HAP-1 (cell line): ENCODE results near the gene SLC11A1.

Source experiments
- DNase-seq, 2 experiments: peaks; one replicate each; pipeline ENCODE4 v3.0.0-alpha.2; 2016 to 2020; ENCODE audit warnings: low spot score in 2 of 2
- H3K27me3 ChIP-seq: fragments of 250-450 bp; sonication (Bioruptor Pico); 2 replicates; pipeline ENCODE4 v1.5.1; 2020; ENCODE audit warnings: low read depth, mild to moderate bottlenecking, moderate library complexity
- H3K36me3 ChIP-seq: fragments of 250-450 bp; sonication (Bioruptor Pico); replicated peaks from 2 replicates; pipeline ENCODE4 v1.5.1; 2020; ENCODE audit warnings: mild to moderate bottlenecking
- H3K4me1 ChIP-seq: fragments of 250-450 bp; sonication (Bioruptor Pico); 2 replicates; pipeline ENCODE4 v1.5.1; 2020; ENCODE audit warnings: mild to moderate bottlenecking
- H3K4me3 ChIP-seq: fragments of 250-450 bp; sonication (Bioruptor Pico); 2 replicates; pipeline ENCODE4 v1.5.1; 2020; ENCODE audit warnings: mild to moderate bottlenecking, moderate library complexity
- H3K9me3 ChIP-seq: fragments of 250-450 bp; sonication (Bioruptor Pico); 2 replicates; pipeline ENCODE4 v1.5.1; 2020; ENCODE audit warnings: mild to moderate bottlenecking, moderate library complexity
- in situ Hi-C: fragments of 300-500 bp; cut with MboI; formaldehyde crosslinking; loops from 3 replicates; pipeline ENCODE4 v1.14.3; 2020; ENCODE audit warnings: low sequenced_read_pairs, inconsistent platforms, mixed read lengths

The SLC11A1 gene

DNA sequence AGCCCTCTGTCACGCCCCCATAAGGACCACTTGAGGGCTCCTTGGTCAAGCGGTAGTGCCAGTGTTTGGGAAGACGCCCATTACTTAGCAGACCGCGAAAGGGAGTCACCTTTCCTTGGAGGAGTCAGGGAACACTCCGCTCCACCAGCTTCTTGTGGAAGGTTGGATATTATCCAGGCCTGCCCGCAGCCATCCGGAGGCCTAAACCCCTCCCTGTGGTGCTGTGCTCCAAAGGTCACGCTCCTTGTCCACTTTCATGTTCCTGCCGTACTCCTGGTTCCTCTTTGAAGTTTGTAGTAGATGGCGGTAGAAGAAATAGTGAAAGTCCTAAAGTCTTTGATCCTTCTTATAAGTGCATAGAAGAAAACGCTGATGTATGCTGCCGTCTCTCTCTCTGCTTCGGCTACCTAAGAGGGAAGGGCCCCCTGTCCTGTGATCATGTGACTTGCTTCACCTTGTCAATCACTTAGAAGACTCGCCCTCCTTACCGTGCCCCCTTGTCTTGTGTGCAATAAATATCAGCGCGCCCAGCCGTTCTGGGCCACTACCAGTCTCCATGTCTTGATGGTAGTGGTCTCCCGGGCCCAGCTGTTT is 27.1 kb upstream of the SLC11A1 start:
- Histone ChIP-seq H3K4me1 (no peaks in the 10 kb centered on the region), H3K9me3 (peaks cover 7% of the 10 kb centered on the region), H3K4me3 (no peak overlapping the region), H3K27me3 (no peaks in the 10 kb centered on the region), H3K36me3 (no peaks in the 10 kb centered on the region)
- in situ Hi-C loops: no loop called here
- no peak for DNase-seq

DNA sequence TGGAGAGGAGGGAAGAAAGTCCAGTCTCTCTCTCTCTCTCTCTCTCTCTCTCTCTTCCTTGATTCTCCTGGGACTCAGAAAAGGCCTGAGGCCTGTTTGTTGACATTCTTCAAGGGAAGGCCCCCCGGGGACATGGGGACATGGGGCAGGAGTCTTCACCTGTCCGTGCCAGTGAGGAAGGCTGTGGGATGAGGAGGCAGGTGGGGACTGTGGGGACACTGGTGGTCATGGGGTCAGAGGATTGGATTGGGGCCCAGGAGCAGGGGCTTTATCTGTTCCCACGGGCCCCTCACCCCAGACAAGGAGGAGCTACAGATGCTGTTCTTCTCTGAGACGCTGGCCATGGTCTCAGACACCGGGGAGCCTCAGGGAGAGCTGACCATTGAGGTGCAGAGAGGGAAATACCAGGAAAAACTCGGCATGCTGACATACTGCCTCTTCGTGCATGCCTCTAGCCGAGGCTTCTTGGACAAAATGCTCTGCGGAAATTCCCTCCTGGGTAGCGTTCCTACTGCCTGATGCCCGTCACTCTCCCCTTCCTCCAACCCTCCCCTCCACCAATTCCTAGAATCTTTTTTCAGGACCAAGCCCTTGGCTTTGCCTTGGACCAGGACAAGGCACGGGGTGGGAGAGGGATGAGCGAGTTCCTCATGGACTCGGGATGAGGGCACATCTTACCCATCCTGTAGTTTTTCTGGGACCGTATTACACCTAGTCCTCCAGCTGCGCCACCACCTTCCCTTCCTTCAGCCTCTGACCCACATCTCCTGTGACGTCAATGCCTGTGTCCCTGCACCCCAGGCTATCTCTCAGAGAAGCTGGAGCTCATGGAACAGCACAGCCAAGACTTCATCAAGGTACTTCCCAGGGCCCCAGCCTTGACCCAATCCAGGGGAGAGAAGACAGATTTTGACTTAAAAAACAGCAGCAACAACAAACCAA is 24.6 kb upstream of the SLC11A1 start:
- no peak overlapping the region for H3K4me3 ChIP-seq
- no peak for DNase-seq
- in situ Hi-C loops: no loop called here
- no peaks in the 10 kb centered on the region for H3K9me3 ChIP-seq
- no peaks in the 10 kb centered on the region for H3K36me3 ChIP-seq
- H3K27me3 ChIP-seq: no peaks in the 10 kb centered on the region
- H3K4me1 ChIP-seq: peaks cover 6% of the 10 kb centered on the region

DNA sequence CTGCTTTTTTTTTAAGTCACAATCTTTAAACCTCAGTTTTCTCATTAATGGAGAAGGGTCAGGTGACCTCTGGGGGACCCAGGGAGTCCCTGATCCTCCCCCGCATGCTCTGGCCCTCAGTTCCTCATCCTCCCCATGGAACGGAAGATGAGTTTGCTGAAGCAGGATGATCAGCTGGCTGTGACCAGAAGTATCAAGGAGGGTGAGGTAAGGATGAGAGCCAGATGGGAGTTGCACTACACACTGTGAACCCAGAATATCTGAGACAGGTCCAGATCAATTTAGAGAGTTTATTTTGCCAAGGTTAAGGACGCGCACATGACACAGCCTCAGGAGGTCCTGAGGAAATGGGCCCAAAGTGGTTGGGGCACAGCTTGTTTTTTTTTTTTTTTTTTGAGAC is 21.6 kb upstream of the SLC11A1 start:
- no peak for DNase-seq
- Histone ChIP-seq H3K27me3 (no peaks in the 10 kb centered on the region), H3K9me3 (no peaks in the 10 kb centered on the region), H3K4me3 (no peak overlapping the region), H3K4me1 (peaks cover 6% of the 10 kb centered on the region), H3K36me3 (no peaks in the 10 kb centered on the region)
- in situ Hi-C loops: no loop called here

DNA sequence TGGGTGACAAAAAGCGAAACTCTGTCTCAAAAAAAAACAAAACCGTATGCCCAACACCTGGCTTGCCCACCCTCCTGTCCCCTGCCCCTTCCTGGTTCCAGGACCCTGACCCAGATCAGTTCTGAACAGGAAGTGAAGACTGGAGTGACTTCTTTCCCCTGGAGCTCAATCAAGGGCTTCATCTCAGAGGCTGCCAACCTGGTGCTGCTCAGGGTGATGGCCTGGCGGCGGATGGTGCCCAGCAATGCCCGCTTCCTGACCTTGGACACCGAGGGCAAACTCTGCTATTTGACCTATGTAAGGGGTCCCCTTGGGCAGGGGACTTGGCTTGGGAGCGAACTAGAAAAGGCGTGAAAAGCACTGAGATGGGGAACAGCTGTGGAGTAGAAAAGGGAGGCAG is 19.5 kb upstream of the SLC11A1 start:
- no peak overlapping the region for H3K4me3 ChIP-seq
- in situ Hi-C loops: no loop called here
- H3K27me3 ChIP-seq: no peaks in the 10 kb centered on the region
- peaks cover 16% of the 10 kb centered on the region for H3K4me1 ChIP-seq
- no peaks in the 10 kb centered on the region for H3K36me3 ChIP-seq
- no peak for DNase-seq
- no peaks in the 10 kb centered on the region for H3K9me3 ChIP-seq

DNA sequence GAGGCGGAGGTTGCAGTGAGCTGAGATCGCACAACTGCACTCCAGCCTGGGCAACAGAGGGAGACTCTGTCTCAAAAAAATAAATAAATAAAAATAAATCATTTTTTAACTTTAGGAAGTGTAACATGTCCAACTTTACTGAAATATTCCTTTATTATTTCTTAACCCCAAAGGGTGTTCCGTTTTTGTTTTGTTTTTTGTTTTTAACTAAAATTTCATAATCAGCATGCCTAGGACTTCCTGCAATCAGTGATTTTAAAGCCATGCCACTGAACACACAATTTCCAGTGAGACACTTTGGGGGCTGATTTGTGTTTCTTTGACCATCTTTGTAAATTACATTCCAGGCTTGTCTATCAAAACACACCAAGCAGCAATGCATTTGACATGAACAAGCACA is 18.3 kb upstream of the SLC11A1 start:
- Histone ChIP-seq H3K27me3 (no peaks in the 10 kb centered on the region), H3K4me3 (no peak overlapping the region), H3K36me3 (no peaks in the 10 kb centered on the region), H3K9me3 (no peaks in the 10 kb centered on the region), H3K4me1 (peaks cover 21% of the 10 kb centered on the region)
- DNase-seq: no peak
- in situ Hi-C loops: no loop called here

DNA sequence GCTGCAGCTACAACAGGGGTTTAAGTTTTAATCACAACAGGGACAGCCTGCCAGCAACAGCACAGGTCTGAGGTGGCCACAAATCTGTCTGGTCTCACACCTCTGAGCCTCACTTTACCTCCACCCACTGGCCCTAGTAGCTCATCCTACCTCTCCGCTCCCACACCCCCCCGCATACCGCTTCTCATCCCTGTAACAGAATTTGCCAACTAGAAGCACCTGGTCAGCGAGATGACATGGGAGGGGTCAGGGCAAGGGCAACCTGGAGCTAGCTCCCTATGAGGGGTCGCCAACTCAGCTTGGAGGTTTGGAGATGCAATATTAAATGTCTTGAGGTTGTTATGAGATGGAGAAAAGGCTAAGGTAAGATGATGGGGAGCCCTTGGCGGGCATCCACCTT is 17.9 kb upstream of the SLC11A1 start:
- H3K4me1 ChIP-seq: peaks cover 21% of the 10 kb centered on the region
- no peaks in the 10 kb centered on the region for H3K27me3 ChIP-seq
- H3K36me3 ChIP-seq: no peaks in the 10 kb centered on the region
- no peaks in the 10 kb centered on the region for H3K9me3 ChIP-seq
- no peak for DNase-seq
- in situ Hi-C loops: no loop called here
- no peak overlapping the region for H3K4me3 ChIP-seq

DNA sequence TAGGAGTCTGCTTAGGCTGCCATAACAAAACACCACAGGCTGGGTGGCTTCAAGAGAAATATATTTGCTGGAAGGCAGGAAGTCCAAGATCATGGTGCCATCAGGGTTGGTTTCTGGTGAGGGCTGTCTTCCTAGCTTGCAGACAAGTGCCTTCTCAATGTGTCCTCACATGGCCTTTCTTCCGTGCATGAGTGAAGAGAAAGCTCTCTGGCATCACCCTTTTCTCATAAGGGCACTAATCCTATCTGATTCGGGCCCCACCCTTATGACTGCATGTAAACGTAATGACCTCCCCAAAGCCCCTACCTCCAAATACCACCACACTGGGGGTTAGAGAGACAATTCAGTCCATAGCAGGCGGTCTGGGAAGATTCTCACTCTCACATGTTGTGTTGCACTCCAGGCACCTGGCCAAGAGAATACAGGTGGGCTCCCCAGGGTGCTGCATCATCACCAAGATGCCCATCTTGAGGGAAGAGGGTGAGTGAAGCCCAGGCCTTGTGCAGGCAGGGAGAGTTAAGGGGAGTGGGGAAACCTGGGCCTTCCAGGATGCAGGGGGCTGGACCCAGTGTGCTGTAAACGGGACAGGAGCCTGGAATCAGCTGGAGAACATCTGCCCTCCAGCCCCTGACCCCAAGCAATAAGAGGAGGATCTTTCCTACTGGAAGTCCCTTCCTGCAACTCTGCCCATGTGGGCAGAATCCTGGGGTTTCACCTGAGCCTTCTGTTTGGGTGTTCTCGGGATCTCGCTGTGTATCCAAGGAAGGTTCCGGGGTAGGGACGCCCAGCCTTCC is 15.3 kb upstream of the SLC11A1 start:
- in situ Hi-C loops: no loop called here
- Histone ChIP-seq H3K27me3 (no peaks in the 10 kb centered on the region), H3K36me3 (no peaks in the 10 kb centered on the region), H3K4me3 (peak overlapping the region; percentile 58), H3K4me1 (peaks cover 15% of the 10 kb centered on the region), H3K9me3 (no peaks in the 10 kb centered on the region)
- no peak for DNase-seq

DNA sequence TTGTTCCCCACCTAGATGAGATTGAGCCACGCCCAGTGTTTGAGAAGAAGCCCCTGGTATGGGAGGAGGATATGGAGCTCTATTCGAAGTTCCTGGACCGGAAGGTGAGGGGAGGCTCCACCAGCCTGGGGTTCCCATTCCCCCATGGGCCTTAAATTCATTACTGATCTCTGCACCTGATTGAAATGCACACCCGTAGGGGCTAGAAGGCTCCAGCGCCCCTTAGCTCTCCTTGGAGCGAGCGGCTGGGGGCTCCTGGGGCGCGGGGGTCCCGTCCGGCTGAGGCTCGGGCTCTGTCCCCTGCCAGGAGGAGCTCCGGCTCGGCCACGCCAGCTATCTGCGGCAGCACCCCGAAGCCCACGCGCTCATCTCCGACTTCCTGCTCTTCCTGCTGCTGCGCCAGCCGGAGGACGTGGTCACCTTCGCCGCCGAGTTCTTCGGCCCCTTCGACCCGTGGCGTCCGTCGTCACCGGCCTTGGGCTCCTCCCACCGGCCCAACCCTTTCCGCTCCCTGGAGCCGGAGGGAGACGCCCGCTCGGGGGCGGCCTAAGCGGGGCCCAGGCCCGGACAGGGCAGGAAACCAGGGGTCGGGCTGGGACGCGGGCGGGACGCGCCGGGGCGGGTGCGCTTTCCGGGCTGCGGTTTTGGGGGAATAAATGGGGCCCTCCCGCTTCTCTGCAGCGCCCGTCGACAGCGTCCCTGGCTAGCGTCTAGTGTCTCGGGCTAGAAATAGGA is 14.5 kb upstream of the SLC11A1 start:
- in situ Hi-C loops: no loop called here
- Histone ChIP-seq H3K4me3 (peak overlapping the region; percentile 58), H3K36me3 (no peaks in the 10 kb centered on the region), H3K4me1 (peaks cover 15% of the 10 kb centered on the region), H3K9me3 (no peaks in the 10 kb centered on the region), H3K27me3 (no peaks in the 10 kb centered on the region)
- DNase-seq: peak; percentile 75 to 90

DNA sequence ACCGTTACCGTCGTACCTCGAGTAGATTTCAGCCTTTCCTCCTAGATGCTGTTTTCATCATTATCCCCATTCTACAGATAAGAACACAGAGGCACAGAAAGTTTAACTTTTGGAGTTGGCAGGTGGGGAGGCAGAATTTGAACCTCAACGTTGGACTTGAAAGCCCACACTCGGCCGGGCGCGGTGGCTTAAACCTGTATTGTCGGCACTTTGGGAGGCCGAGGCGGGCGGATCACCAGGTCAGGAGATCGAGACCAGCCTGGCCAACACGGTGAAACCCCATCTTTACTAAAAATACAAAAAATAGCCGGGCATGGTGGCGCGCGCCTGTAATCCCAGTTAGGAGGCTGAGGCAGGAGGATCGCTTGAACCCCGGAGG is 13.9 kb upstream of the SLC11A1 start:
- in situ Hi-C loops: no loop called here
- H3K4me1 ChIP-seq: peaks cover 15% of the 10 kb centered on the region
- no peaks in the 10 kb centered on the region for H3K9me3 ChIP-seq
- H3K27me3 ChIP-seq: no peaks in the 10 kb centered on the region
- no peak for DNase-seq
- no peaks in the 10 kb centered on the region for H3K36me3 ChIP-seq
- peak overlapping the region; percentile 58 for H3K4me3 ChIP-seq

DNA sequence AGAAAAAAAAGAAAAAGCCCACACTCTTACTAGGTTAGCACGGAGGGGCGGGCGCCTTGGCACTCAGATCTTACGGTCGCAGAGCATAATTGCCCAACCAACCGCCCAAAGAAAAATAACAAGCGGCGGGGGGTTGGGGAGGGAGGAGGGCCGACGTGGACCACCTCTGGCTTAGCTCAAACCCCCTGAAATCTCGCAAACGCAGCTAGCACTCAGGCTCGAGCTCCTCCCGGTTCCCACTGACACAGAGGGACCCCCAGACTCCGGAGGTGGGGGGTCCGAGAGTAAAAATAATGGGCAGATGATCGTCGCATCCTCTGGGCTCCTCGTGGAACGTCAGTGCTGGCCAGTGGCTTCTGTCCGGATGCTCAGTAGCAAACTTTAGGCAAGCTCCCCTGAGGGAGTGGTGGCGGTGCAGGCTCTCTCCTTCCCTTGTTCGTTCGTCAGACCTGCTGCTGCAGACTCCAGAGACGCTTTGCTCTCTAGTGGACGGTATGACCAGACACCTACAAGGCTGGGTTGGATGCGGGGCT is 13.4 kb upstream of the SLC11A1 start:
- Histone ChIP-seq H3K27me3 (no peaks in the 10 kb centered on the region), H3K9me3 (no peaks in the 10 kb centered on the region), H3K36me3 (no peaks in the 10 kb centered on the region), H3K4me1 (peaks cover 15% of the 10 kb centered on the region), H3K4me3 (no peak overlapping the region)
- DNase-seq: no peak
- in situ Hi-C loops: no loop called here

DNA sequence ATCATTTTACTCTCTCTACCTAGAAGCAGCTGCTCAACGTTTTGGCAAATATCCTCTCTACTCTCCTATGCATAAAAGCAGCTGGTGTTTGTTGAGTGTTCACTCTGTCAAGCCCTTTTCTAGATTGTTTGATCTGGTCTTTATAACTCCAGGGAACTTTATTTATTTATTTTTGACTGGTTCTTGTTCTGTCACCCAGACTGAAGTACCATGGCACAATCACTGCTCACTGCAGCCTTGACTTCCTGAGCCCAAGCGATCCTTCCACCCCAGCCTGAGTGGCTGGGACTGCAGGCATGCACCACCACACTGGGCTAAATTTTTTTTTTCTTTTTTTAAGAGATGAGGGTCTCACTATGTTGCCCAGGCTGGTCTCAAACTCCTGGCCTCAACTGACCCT is 12.7 kb upstream of the SLC11A1 start:
- Histone ChIP-seq H3K9me3 (no peaks in the 10 kb centered on the region), H3K27me3 (no peaks in the 10 kb centered on the region), H3K4me1 (peaks cover 15% of the 10 kb centered on the region), H3K36me3 (no peaks in the 10 kb centered on the region), H3K4me3 (no peak overlapping the region)
- DNase-seq: no peak
- in situ Hi-C loops: no loop called here

DNA sequence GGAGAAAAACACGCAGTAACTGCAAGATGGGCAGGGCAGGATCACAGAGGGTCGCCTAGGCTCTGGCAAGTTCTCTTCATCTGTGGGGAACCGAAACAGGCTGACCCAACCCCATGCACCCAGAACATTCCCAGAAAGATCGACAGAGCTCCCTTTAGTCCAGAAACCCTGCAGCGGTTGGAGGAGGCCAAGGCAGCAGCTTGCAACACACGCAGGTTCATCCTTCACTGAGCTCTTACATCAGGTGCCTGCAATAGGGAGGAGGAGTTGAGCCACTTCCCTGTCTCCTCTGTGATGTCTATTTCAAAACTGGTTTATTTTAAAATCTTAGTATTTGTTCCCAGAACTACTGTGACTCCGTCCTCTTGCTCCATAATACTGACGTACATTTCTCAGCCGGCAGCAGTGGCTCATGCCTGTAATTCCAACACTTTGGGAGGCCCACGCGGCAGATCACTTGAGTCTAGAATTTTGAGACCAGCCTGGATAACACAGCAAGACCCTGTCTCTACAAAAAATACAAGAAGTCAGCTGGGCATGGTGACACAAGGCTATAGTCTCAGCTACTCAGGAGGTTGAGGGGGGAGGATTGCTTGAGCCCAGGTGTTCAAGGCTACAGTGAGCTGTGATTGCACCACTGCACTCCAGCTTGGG is 11.5 kb upstream of the SLC11A1 start:
- Histone ChIP-seq H3K36me3 (no peaks in the 10 kb centered on the region), H3K4me1 (peaks cover 15% of the 10 kb centered on the region), H3K27me3 (no peaks in the 10 kb centered on the region), H3K9me3 (no peaks in the 10 kb centered on the region), H3K4me3 (no peak overlapping the region)
- in situ Hi-C loops: no loop called here
- DNase-seq: no peak

DNA sequence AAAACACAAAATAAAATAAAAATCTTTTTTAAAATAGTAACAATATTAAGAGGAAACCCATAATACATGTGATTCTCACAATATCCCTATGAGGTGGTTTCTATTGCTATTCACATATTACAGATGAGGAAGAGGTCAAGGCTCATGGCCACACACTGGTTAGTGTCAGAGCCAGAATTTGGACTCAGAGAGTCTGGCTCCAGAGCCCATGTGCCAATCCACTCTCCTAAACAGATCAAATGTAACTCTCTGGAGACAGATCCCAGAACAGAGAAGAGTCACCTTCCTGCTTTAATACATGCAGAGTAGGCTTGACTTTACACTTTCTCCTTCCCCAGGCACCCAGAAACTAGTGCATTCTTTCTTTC is 10.1 kb upstream of the SLC11A1 start:
- no peaks in the 10 kb centered on the region for H3K36me3 ChIP-seq
- peaks cover 11% of the 10 kb centered on the region for H3K4me1 ChIP-seq
- DNase-seq: no peak
- H3K9me3 ChIP-seq: no peaks in the 10 kb centered on the region
- in situ Hi-C loops: no loop called here
- no peaks in the 10 kb centered on the region for H3K27me3 ChIP-seq
- no peak overlapping the region for H3K4me3 ChIP-seq
